ENCODE data around the gene RUNX1.

RUNX1 gene

GRCh38 chr21:34861258-34861657 lies 187.8 kb downstream of the RUNX1 start:
- TF ChIP-seq, protein P1, sequence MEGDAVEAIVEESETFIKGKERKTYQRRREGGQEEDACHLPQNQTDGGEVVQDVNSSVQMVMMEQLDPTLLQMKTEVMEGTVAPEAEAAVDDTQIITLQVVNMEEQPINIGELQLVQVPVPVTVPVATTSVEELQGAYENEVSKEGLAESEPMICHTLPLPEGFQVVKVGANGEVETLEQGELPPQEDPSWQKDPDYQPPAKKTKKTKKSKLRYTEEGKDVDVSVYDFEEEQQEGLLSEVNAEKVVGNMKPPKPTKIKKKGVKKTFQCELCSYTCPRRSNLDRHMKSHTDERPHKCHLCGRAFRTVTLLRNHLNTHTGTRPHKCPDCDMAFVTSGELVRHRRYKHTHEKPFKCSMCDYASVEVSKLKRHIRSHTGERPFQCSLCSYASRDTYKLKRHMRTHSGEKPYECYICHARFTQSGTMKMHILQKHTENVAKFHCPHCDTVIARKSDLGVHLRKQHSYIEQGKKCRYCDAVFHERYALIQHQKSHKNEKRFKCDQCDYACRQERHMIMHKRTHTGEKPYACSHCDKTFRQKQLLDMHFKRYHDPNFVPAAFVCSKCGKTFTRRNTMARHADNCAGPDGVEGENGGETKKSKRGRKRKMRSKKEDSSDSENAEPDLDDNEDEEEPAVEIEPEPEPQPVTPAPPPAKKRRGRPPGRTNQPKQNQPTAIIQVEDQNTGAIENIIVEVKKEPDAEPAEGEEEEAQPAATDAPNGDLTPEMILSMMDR (IDR thresholded peaks at IDR 0.05; ENCODE audit: insufficient read depth, low read length, poor library complexity, severe bottlenecking), result no peak
- Histone ChIP-seq H3K27me3 (replicated peaks; ENCODE audit: control insufficient read depth, insufficient read depth, low read length) (no peaks in the 10 kb centered on the region), H3K36me3 (ENCODE audit: control insufficient read depth, insufficient read depth, low read length) (no peaks in the 10 kb centered on the region), H3K4me3 (replicated peaks; ENCODE audit: low read depth, low read length) (no peak overlapping the region)
- DNase-seq (ENCODE audit: extremely low read depth, insufficient read length), result no peak

- Histone ChIP-seq H3K27me3 (replicated peaks; ENCODE audit: control insufficient read depth, insufficient read depth, low read length) (no peaks in the 10 kb centered on the region), H3K36me3 (ENCODE audit: control insufficient read depth, insufficient read depth, low read length) (no peaks in the 10 kb centered on the region), H3K4me3 (replicated peaks; ENCODE audit: low read depth, low read length) (no peak overlapping the region)
- TF ChIP-seq, protein P1 (IDR thresholded peaks at IDR 0.05; ENCODE audit: insufficient read depth, low read length, poor library complexity, severe bottlenecking), result no peak
- no peak for DNase-seq (ENCODE audit: extremely low read depth, insufficient read length)
Observed at GRCh38 chr21:34859976-34860653, 189.0 kb downstream of the RUNX1 start.

DNA sequence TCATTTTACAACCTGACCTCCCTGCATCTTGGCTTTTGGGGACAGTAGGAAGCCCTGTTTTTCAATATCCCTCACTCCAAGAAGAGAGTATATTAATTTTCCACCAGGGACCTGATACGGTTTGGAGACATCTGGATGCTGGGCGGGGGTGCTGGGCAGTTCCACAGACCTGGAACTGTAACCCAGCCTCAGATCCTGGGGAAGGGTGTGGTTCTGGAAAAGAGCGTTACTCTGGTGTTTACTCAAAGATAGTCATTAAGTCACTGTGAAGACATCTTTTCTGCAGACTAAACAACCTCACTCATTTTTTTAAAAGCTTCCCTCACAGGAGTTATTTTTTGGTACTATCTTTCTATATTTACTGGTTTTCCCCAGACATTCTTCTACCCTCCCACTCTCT lies 190.5 kb downstream of the RUNX1 start:
- TF ChIP-seq, protein P1 (IDR thresholded peaks at IDR 0.05; ENCODE audit: insufficient read depth, low read length, poor library complexity, severe bottlenecking), result no peak
- no peak overlapping the region for H3K4me3 ChIP-seq (replicated peaks; ENCODE audit: low read depth, low read length)
- H3K27me3 ChIP-seq (replicated peaks; ENCODE audit: control insufficient read depth, insufficient read depth, low read length), result no peaks in the 10 kb centered on the region
- no peaks in the 10 kb centered on the region for H3K36me3 ChIP-seq (ENCODE audit: control insufficient read depth, insufficient read depth, low read length)
- DNase-seq (ENCODE audit: extremely low read depth, insufficient read length), result no peak

DNA sequence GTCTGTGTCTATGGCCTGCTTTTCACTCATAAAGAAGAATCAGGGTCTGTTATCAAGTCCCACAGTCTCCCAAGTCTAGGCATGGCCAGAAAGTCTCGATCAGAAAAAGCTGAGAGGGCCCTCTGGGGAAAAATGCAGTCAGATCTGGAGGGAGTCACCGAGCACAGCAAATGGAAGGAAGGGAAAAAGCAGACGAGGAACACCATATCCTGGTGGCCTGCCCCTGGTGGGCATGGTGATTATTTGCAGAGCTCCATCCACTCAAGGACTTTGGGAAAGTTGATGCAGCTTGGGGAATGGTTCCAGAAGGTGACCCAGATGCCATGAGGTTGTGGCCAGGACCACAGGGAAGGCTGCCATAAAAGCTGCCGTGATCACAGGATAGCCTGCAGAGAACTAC lies 191.2 kb downstream of the RUNX1 start:
- no peaks in the 10 kb centered on the region for H3K27me3 ChIP-seq (replicated peaks; ENCODE audit: control insufficient read depth, insufficient read depth, low read length)
- no peak overlapping the region for H3K4me3 ChIP-seq (replicated peaks; ENCODE audit: low read depth, low read length)
- no peak for DNase-seq (ENCODE audit: extremely low read depth, insufficient read length)
- no peaks in the 10 kb centered on the region for H3K36me3 ChIP-seq (ENCODE audit: control insufficient read depth, insufficient read depth, low read length)
- TF ChIP-seq, protein P1 (IDR thresholded peaks at IDR 0.05; ENCODE audit: insufficient read depth, low read length, poor library complexity, severe bottlenecking), result peak; percentile 20

- no peaks in the 10 kb centered on the region for H3K36me3 ChIP-seq (ENCODE audit: control insufficient read depth, insufficient read depth, low read length)
- TF ChIP-seq, protein P1 (IDR thresholded peaks at IDR 0.05; ENCODE audit: insufficient read depth, low read length, poor library complexity, severe bottlenecking), result no peak
- no peaks in the 10 kb centered on the region for H3K27me3 ChIP-seq (replicated peaks; ENCODE audit: control insufficient read depth, insufficient read depth, low read length)
- H3K4me3 ChIP-seq (replicated peaks; ENCODE audit: low read depth, low read length), result no peak overlapping the region
- DNase-seq (ENCODE audit: extremely low read depth, insufficient read length), result no peak
Observed at GRCh38 chr21:34857122-34857713, 191.9 kb downstream of the RUNX1 start.
